Stimulated activated CD4-positive, alpha-beta T cell treated with anti-CD3 and anti-CD28 coated beads, Interleukin-2, amount 100 ng/mL, for 24 hours (primary cell): ENCODE results near the gene HECW1.
"Not testable (repeated sequence)": the region's sequence is repeated elsewhere in the genome, so short reads cannot be mapped to it uniquely, and the experiment has no call there.

Source experiments
- DNase-seq, 2 donors: peaks; one replicate each; pipeline ENCODE4 v3.0.0-alpha.2; 2020

Gene HECW1

GRCh38 chr7:43313628-43314378 is 201.4 kb downstream of the HECW1 start:
- no peak for DNase-seq

- DNase-seq: peak in 1 of 2 donors; percentile 36
Observed at GRCh38 chr7:43314379-43315158, 202.1 kb downstream of the HECW1 start.

GRCh38 chr7:43317075-43317474 is 204.6 kb downstream of the HECW1 start:
- DNase-seq: no peak

DNA sequence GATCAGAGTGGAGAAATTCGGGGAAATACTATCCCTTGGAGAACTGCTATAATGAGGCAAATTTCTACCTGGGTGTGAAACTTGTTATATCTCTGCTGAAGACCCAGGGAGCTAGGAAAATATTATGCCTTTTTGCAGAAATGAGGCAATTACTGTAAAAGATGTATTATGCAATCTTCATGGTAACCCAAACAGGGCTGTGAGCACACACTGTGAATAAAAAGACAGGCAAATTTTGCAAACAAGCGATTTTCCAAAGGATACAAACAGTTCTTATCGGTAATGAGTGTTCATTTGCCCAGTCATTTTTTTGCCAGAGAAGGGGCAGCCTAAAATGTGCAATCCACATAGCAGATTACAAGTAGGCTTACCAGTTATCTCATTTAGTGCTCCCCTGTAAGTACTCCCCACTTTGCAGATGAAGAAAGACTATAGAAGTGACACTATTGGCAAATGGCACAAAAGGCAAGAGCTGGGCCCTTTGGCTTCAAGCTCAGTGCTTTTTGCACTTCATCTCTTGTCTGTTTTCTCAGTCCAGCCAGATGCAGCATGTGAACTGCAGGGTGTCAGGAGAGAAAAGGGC is 205.8 kb downstream of the HECW1 start:
- DNase-seq: no peak

DNA sequence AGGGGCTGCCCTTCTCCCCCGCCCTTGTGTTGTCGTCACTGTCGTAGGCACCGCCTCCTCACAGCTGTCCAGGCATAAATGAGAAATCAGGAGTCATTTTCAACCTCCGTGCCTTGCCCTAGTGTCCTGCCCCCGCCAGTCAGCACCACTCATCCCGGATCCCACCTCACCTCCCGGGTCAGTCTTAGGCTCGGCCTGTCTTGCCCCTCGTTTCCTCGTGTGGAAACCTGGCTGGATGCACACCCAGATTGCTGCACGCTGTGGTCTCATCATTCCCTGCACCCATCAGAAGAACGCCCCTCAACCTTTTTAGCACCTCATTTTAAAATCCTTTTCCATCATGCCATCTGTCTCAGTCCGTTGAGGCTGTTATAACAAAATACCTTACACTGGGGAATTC is 213.1 kb downstream of the HECW1 start:
- DNase-seq: no peak

GRCh38 chr7:43328336-43328735 is 215.9 kb downstream of the HECW1 start:
- no peak for DNase-seq

DNA sequence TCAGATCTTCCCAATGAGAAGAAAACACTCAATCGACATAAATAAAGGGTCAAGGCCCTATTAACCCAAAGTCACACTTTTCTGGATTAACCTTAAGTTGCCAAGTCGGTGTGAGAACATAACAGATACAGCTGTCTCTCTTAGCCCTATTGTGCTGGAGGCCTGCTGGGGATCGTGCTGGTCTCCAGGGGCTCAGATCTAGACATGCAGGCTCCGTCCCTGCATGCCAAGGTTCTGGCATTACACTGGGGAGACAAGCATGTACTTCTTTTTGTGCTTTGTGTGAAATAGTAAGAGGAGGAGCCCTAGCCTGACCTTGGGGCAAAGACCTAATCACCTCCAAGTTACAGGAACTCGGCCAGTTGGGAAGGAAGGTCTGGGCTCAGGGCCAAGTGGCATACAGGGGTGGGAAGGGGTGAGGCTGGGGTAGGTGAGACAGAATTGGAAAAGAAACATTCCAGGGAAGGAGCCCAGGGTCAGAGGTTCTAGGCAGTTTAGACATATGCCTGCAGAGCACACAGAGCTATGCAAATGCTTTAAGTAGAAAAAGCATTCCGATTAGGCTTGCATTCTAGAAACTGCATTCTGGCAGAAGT is 216.4 kb downstream of the HECW1 start:
- no peak for DNase-seq

DNA sequence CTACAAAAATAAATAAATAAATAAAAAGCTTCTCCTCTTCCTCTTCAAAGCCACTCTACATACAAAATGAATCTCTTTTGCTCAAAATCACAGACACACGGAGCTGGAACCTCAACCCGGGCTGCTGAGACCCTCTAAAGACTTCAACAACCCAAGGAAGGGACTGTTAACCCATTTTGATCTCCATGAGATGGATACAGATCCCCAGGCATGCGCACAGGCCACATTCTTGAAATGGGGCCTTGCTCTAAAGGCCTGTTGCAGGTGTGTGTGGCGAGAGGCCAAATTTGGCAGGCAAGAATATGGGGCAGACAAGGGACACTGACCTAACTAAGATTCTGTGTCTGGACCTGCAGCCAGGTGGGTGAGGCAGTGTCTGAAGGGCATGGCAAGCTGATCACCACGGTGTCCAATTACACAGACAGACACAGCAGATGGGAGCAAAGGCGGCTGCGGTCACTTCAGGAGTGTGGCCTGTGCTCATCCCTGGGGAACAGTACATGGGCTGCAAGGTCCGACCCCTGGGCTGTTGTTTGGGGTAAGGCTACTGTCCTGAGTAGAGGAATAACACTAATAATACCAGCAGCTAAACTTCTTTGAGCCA is 219.8 kb downstream of the HECW1 start:
- no peak for DNase-seq

GRCh38 chr7:43337191-43337590 is 224.7 kb downstream of the HECW1 start:
- no peak for DNase-seq

GRCh38 chr7:43337811-43338210 is 225.4 kb downstream of the HECW1 start:
- DNase-seq: no peak

- DNase-seq: no peak
Observed at GRCh38 chr7:43341132-43341531, 228.7 kb downstream of the HECW1 start.

DNA sequence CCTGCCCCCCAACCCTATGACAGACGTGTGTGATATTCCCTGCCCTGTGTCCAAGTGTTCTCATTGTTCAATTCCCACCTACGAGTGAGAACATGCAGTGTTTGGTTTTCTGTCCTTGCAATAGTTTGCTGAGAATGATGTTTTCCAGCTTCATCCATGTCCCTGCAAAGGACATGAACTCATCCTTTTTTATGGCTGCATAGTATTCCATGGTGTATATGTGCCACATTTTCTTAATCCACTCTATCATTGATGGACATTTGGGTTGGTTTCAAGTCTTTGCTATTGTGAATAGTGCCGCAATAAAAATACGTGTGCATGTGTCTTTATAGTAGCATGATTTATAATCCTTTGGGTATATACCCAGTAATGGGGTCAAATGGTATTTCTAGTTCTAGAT is 231.0 kb downstream of the HECW1 start:
- not testable (repeated sequence) for DNase-seq

GRCh38 chr7:43345696-43346095 is 233.2 kb downstream of the HECW1 start:
- not testable (repeated sequence) for DNase-seq

DNA sequence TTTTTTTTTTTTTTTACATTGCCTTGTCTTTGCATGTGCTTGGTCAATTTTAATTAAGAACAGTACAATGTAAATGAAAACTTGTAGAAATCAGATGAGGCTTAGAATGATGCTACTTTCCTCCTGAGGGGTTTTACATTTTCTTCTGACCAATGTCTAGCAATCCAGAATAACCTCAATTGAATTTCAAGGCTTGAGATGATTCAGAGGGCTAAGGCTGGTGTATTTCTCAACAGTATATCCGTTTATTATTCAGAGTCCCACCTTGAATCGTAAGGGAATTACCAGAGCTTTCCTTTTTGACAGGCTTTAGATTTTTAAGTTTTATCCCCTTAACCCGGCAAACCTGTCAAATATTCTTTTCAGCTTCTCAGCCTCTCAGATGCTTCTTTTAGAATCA is 239.2 kb downstream of the HECW1 start:
- DNase-seq: no peak

GRCh38 chr7:43353902-43354301 is 241.5 kb downstream of the HECW1 start:
- no peak for DNase-seq

- DNase-seq: no peak
Observed at GRCh38 chr7:43362652-43363034, 250.2 kb downstream of the HECW1 start.

GRCh38 chr7:43363035-43363791 is 250.8 kb downstream of the HECW1 start:
- no peak for DNase-seq

DNA sequence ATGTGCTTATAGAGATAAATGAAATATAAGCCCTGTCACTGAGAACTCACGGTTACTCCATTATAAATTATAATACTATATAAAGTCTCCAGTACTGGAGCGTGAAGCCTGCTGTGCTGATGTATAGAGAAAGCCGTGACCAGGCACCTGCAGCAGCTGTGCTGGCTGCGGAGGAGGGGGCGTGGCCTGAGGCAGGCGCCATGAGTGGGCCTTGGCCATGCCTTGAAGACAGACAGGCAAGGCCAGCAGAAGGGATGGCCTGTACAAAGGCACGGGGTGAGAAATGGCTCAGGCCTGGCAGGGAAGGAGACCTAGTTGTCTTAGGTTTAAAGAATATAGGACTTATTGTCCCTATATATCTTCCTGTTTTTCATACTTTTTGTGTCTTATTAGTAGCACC is 251.9 kb downstream of the HECW1 start:
- no peak for DNase-seq

DNA sequence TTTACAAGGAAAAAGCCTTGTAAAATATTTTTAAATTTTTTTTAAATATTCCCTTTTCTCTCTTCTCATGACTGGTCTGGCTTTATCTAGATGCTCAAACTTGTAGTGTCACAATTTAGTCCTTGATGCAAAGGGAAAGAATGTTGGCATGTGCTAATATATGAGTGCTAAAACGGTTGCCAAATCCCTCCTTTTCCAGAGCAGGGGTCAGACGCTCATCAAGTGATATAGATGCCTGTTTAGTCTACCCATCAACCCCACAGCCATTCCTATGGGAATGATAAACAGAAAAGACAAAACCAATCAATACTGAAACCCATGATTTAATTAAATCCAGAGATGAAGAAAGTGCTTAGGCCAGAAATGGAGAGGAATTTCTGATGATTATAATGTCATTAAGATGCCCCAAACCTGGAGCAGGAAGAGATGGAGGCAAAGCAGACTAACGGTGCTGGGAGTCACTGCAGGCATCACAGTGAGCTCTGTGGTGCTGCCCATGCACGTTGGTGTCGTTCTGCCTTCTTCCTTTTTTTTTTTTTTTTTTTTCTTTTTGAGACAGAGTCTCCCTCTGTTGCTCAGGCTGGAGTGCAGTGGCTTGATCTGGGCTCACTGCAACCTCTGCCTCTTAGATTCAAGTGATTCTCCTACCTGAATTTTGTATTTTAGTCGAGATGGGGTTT is 260.4 kb downstream of the HECW1 start:
- no peak for DNase-seq

GRCh38 chr7:43377196-43377960 is 264.9 kb downstream of the HECW1 start:
- no peak for DNase-seq

- DNase-seq: no peak
Observed at GRCh38 chr7:43379210-43379609, 266.8 kb downstream of the HECW1 start.
